ENCODE results near the gene TLN1.

The TLN1 gene

DNA sequence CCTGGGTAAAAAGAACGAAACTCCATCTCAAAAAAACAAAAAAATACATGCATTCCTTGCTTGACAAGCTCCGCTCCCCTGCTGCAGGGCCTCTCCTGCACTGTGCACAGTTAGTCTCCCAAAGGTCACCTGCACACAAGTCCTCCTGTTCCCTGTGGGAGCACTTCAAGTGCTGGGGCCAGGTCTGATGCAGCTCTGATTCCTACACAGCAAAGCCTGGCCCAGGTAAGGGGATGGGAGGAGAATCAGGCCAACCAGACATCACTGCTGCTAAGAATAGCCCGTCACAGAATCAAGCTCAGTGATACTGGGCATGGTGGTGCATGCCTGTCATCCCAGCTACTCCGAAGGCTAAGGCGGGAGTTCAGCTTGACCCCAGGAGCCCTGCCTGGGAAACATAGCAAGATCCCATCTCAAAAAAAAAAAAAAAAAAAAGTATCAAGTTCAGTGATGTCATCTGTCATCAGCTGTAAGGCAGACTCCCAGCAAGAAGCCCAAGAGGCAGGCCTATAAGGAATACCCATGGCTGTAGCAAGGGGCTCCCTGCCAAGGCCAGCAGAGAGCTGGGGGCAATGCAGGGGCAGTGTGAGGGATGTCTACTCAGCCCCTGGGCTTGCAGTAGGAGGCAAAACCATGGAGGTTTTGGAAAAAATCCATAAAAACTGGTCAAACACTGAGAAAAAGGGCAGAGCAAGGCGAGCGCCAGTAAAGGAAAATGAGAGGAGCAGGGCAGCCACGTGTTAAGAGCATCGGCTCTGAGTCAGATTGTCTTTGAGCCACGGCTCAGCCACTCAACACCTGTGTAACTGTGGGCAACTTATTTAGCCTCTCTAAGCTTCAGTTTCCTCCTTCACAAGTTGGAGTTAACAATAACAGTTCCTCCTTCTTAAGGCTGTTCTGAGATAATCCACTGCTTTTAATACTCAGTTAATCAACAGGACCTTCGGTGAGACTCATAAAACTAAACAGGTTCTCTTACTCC lies 45.5 kb downstream of the TLN1 start:
- DNase-seq = no peak

DNA sequence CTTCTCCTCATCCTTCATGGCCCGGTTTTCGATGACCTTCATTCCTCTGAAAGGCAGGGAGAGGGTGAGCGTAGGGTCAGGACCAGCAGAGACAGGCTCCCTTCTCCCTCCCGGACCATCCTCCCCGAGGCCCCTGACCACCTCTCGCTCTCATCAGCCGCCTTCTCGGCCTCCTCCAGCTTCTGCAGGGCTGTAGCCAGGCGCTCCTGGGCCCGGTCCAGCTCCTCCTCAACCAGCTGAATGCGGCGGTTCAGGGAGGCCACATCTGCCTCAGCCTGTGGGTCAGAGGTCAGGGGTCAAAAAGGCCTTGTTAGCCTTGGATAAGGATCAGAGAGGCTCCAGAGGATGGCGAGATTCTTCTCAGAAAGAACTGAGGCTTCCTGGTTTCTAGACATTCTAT lies 46.5 kb downstream of the TLN1 start:
- DNase-seq = no peak

DNA sequence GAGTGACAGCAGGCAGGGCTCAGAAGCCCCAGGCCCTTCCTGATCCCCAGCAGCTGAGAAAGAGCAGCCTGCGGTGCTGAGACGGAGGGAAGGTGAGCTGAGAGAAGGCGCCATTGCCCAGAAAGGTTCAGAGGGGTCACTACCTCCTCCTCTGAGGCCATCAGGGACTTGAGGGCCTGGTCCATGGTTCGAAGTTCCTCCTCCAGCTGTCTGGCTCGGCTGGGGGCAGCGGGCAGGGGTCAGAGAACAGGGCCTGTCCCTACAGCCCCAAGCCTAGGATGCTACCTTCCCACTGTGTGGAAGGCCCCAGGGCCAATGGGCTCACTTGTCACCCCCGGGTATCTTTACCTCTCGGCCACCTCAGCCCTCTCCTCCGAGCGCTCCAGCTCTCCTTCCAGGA lies 47.1 kb downstream of the TLN1 start:
- no peak for DNase-seq

DNA sequence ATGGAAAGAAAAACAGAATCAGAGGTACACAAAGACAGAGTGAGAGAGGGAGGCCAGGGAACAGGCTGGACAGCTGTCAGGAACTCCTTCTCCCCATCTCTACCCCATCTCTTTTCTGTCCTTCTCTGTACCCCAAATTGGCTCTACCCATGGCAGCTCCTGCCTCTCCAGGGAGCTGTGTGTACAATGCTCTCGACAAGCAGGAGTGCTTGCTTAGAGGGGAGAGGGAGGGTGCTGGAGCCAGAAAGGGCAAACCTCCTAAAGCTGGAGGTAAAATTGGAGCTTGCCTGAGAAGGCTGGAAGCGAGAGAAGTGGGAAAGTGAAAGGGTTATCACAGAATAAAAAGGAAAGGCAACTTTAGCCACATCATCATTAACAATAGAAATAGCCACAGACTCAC lies 48.7 kb downstream of the TLN1 start:
- DNase-seq = no peak

DNA sequence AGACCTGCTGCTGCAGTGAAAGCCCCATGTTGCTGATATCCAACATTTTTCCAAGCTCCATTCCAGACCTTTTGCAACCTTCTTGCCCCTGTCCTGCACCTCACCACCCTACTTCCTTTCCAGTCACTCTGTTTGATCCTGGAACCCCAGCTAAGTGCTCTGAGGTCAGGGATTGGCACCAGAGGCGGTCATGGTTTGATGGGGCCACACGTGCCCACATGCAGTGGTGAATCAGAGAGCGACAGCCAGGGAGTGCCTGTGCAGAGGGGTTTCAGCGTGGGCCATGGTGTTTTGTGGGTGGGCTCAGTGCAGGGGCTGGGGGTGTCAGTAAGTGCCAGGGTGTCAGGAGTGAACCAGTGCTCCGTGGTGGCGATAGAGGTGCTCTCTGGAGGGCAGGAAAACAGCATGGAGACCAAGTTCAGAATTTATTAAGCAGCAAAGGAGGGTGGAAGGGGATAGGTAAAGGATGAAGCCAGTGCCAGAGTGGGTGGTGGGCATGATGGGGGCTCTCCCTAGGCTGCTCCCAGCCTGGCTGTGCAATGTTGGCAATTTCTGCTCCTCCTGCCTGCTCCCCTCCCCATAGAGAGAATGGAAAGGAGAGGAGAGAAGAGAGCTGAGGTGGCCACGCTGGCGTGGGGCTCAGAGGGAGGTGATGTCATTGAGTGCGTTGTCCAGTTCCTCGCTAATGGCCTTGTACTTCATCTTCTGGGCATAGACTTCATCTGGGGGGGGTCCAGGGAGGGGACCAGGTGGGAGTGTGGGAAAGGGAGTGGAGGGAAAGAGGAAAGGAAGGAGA lies 49.3 kb downstream of the TLN1 start:
- no peak for DNase-seq

DNA sequence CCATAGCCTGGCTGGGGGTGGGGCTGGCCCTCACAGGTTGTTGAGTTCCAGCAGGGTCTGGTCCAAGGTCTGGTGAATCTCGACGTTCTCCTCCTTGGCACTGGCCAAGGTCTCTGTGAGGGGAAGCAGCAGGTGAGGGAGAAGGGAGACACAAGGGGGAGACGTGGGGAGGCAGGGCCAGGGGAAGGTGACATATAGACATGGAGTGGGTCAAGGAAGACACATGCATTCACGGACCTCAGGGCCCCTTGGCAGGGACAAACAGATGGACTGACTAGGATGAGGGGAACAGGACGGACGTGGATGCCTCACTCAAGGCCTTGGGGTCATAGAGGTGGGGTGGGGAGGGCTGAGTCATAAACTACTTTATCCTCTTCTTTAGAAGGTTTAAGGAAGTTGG lies 49.9 kb downstream of the TLN1 start:
- no peak for DNase-seq

DNA sequence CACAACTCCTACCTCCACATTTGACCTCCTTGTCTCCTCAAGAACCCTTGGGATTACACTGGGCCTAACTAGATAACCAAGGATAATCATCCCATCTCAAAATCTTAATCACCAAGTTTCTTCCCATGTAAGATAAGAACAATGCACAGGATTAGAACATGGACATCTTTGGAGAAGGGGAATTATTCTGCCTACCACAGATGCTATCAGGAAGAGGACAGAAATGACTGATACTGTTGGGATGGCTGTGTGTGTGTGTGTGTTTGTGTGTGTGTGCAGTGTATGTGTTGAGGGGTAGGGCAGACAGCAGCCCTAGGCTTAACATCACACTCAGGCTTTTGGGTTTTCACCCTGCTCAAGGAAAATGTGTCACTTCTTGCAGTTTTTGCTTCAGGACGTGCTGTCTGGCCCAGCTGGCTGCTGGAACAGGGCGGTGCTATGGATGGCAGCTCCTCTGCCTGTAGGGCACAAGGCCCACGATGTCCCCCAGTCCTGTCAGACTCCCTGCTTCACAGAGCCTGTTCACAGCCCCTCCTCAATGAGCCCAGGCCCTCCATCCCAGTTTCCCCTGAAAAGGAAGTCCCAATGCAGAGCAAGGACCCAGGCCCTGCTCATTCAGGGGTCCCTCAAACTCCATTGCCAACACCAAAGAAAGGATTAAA lies 50.5 kb downstream of the TLN1 start:
- no peak for DNase-seq

DNA sequence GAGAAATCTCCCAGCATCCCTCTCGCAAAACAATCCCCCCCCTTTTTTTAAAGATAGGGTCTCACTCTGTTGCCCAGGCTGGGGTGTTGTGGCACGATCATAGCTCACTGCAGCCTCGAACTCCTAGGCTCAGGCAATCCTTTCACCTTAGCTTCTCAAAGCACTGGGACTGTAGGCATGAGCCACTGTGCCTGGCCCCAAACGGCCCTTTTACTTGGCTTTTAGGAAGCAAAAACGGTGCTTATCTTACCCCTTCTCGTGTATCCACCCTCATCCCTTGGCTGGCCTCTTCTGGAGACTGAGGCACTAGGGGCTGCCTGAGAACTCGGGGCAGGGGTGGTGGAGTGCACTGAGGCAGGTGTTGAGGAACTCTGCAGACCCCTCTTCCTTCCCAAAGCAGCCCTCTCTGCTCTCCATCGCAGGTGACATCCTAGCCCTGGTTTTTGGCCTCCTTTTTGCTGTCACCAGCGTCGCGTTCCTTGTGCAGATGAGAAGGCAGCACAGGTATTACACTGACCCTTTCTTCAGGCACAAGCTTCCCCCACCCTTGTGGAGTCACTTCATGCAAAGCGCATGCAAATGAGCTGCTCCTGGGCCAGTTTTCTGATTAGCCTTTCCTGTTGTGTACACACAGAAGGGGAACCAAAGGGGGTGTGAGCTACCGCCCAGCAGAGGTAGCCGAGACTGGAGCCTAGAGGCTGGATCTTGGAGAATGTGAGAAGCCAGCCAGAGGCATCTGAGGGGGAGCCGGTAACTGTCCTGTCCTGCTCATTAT lies 51.5 kb downstream of the TLN1 start:
- DNase-seq = no peak

DNA sequence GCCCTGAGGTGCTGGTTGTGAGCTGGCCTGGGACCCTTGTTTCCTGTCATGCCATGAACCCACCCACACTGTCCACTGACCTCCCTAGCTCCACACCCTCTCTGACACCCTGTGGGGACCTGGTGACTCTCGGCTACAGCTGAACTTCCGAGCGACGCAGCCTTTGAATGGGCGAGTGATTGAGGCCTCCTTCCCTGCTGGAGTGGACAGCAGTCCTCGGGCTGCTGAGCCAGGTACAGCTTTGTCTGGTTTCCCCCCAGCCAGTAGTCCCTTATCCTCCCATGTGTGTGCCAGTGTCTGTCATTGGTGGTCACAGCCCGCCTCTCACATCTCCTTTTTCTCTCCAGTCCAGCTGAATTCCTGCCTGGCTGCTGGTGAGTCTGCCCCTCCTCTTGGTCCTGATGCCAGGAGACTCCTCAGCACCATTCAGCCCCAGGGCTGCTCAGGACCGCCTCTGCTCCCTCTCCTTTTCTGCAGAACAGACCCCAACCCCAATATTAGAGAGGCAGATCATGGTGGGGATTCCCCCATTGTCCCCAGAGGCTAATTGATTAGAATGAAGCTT lies 52.1 kb downstream of the TLN1 start:
- DNase-seq = no peak

DNA sequence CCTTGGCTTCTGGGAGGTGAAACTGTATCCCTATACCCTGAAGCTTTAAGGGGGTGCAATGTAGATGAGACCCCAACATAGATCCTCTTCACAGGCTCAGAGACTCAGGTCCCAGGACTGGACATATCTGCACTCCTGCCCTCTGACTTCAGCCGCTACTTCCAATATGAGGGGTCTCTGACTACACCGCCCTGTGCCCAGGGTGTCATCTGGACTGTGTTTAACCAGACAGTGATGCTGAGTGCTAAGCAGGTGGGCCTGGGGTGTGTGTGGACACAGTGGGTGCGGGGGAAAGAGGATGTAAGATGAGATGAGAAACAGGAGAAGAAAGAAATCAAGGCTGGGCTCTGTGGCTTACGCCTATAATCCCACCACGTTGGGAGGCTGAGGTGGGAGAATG lies 52.9 kb downstream of the TLN1 start:
- no peak for DNase-seq

DNA sequence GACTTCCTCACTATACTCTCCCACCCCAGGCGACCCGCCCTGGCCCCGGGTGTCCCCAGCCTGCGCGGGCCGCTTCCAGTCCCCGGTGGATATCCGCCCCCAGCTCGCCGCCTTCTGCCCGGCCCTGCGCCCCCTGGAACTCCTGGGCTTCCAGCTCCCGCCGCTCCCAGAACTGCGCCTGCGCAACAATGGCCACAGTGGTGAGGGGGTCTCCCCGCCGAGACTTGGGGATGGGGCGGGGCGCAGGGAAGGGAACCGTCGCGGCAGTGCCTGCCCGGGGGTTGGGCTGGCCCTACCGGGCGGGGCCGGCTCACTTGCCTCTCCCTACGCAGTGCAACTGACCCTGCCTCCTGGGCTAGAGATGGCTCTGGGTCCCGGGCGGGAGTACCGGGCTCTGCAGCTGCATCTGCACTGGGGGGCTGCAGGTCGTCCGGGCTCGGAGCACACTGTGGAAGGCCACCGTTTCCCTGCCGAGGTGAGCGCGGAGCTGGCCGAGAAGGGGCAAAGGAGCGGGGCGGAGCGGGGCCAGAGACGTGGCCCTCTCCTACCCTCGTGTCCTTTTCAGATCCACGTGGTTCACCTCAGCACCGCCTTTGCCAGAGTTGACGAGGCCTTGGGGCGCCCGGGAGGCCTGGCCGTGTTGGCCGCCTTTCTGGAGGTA lies 56.1 kb downstream of the TLN1 start:
- DNase-seq = peak in 2 of 4 experiments; percentile 26 to 50

DNA sequence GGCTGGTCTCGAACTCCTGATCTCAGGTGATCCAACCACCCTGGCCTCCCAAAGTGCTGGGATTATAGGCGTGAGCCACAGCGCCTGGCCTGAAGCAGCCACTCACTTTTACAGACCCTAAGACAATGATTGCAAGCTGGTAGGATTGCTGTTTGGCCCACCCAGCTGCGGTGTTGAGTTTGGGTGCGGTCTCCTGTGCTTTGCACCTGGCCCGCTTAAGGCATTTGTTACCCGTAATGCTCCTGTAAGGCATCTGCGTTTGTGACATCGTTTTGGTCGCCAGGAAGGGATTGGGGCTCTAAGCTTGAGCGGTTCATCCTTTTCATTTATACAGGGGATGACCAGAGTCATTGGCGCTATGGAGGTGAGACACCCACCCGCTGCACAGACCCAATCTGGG lies 56.8 kb downstream of the TLN1 start:
- no peak for DNase-seq

DNA sequence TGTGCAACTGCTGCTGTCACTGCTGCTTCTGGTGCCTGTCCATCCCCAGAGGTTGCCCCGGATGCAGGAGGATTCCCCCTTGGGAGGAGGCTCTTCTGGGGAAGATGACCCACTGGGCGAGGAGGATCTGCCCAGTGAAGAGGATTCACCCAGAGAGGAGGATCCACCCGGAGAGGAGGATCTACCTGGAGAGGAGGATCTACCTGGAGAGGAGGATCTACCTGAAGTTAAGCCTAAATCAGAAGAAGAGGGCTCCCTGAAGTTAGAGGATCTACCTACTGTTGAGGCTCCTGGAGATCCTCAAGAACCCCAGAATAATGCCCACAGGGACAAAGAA lies 58.0 kb downstream of the TLN1 start:
- no peak for DNase-seq

DNA sequence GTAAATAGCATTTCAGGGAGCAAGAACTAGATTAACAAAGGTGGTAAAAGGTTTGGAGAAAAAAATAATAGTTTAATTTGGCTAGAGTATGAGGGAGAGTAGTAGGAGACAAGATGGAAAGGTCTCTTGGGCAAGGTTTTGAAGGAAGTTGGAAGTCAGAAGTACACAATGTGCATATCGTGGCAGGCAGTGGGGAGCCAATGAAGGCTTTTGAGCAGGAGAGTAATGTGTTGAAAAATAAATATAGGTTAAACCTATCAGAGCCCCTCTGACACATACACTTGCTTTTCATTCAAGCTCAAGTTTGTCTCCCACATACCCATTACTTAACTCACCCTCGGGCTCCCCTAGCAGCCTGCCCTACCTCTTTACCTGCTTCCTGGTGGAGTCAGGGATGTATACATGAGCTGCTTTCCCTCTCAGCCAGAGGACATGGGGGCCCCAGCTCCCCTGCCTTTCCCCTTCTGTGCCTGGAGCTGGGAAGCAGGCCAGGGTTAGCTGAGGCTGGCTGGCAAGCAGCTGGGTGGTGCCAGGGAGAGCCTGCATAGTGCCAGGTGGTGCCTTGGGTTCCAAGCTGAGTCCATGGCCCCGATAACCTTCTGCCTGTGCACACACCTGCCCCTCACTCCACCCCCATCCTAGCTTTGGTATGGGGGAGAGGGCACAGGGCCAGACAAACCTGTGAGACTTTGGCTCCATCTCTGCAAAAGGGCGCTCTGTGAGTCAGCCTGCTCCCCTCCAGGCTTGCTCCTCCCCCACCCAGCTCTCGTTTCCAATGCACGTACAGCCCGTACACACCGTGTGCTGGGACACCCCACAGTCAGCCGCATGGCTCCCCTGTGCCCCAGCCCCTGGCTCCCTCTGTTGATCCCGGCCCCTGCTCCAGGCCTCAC lies 58.6 kb downstream of the TLN1 start, which contains the start of gene CA9:
TSS of gene CA9 (plus strand) at position 797 of the 893 bp plus-strand sequence. CDS start at position 829, 32 bp downstream.
- DNase-seq = no peak

DNA sequence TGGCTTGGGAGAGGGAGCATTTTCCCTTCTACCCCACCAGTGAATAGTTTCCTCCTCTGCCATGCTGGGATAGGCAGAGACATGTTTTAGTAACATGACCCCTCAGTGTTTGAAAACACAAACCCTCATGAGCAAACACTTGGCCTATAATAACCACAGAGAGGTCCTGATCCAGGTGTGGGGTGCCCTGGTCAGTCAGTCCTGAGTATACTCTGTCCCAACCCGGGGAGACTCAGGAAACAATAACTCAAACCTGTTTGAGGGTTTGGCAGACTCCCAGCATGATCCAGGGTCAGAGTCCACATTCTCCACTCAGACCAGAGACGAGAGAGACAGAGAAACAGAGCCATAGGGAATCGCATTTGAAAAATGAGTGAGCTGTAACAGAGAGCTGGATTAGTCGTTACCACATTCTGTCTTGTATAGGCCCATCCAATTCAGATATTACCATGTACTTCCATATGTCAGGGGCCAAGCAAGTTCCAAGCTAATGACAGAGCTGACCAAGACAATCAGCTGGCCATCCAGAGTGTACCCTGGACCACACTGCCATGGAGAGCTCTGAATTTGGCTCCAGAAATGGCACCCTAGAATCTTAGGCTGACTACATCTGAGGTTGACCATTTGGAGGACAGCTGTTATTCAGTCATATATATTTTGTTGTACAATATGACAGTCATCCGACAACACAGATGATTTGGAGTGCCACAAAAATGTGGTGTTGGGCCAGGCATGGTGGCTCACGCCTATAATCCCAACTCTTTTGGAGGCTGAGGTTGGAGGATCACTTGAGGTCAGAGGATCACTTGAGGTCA lies 62.5 kb downstream of the TLN1 start:
- DNase-seq = no peak

DNA sequence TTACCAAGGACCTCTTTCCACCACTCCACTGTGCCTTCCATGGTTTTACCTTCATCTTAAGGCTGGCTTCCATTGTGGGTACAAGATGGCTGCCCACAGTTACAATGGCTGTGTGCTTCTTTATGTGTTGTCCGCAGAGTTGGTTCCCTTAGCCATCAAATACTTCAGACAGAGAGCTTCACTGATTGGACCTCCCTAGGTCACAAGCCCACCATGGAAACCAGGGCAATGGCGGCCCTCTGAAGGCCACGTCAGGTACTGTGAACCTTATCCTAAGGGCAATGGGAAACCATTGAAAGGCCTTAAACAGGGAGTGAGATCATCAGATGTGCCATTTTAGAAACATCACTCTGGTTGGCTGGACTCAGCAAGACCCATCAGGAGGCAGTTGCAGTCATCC lies 64.1 kb downstream of the TLN1 start:
- DNase-seq = no peak

DNA sequence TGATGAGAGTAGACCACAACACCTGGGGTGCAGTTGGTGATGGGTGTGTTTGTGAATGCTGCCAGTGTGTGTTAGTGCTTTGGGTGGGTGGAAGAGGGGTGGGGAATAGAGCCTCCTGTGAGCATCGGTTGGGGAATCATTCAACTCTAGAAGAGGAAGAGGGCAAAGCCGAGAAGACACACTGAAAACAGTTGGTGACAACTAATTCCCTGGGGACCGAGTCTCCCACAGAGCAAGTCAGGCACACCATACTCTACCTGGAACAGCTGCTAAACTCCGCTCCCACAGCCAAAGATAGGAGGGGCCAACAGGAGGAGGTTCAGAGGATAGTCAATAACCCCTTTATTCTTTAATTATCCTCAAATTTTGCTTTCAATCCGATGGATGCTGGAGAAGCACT lies 65.4 kb downstream of the TLN1 start:
- DNase-seq = no peak

DNA sequence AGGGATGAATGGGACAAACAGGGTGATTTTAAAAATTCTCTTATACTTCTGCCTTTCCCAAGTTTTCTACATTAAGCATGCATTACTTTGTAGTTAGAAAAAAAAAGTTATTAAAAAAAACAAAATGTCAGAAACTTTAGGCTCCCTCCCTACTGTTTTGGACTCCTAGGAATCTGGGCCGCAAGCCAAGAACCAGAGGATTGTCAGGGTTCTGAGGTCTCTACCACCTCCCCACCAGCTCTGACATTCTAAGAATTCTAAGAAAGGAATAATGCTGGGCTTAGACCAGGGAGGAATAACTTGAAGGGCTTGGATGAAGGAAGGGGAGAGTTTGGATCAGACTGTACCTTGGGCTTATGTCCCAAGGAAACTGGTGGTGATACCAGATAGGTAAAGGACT lies 66.0 kb downstream of the TLN1 start:
- DNase-seq = no peak

DNA sequence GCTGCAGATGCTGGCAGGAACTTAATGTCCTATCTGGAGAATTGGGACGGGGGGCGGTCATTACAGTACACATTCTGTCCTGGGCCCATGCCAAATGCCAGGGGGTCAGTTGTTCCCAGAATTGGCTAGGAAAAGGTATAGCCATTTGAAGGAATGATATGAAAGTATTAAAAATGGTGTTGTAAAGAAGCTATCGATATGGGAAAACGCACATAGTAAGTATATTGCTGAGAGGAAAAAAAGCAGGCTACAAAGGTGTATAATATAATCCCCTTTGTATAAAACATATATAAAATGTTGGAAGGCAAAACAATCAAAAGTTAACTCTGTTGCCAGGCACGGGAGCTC lies 66.5 kb downstream of the TLN1 start:
- no peak for DNase-seq
